ENCODE measurements around the gene SCAMP1. TPM values are rescaled to one million over a fixed set of nuclear protein-coding genes. Genes with fewer than 3 reads are reported as not detected.

The SCAMP1 gene
- total RNA-seq, 1 donor from 2014 or later: 21.9 TPM

GRCh38 chr5:78405829-78406750, 45.7 kb downstream of the SCAMP1 start:
- intact Hi-C loops (cut with DNase I): no loop called here
- TF ChIP-seq POLR2A (IDR thresholded peaks at IDR 0.05) (no peak), POLR2AphosphoS5 (IDR thresholded peaks at IDR 0.05; ENCODE audit: insufficient read depth in 1 of 2, low read depth in 1 of 2) (no peak)
- TF ChIP-seq, protein P1, sequence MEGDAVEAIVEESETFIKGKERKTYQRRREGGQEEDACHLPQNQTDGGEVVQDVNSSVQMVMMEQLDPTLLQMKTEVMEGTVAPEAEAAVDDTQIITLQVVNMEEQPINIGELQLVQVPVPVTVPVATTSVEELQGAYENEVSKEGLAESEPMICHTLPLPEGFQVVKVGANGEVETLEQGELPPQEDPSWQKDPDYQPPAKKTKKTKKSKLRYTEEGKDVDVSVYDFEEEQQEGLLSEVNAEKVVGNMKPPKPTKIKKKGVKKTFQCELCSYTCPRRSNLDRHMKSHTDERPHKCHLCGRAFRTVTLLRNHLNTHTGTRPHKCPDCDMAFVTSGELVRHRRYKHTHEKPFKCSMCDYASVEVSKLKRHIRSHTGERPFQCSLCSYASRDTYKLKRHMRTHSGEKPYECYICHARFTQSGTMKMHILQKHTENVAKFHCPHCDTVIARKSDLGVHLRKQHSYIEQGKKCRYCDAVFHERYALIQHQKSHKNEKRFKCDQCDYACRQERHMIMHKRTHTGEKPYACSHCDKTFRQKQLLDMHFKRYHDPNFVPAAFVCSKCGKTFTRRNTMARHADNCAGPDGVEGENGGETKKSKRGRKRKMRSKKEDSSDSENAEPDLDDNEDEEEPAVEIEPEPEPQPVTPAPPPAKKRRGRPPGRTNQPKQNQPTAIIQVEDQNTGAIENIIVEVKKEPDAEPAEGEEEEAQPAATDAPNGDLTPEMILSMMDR (IDR thresholded peaks at IDR 0.05): no peak
- no peak overlapping the region for H3K4me3 ChIP-seq
- peaks cover 20% of the 10 kb centered on the region for H3K4me1 ChIP-seq
- DNase-seq (ENCODE audit: extremely low spot score in 2 of 2): no peak
- no peaks in the 10 kb centered on the region for H3K9me3 ChIP-seq
- H3K36me3 ChIP-seq: no peaks in the 10 kb centered on the region
- no peaks in the 10 kb centered on the region for H3K27me3 ChIP-seq
- no peak overlapping the region for H3K27ac ChIP-seq

DNA sequence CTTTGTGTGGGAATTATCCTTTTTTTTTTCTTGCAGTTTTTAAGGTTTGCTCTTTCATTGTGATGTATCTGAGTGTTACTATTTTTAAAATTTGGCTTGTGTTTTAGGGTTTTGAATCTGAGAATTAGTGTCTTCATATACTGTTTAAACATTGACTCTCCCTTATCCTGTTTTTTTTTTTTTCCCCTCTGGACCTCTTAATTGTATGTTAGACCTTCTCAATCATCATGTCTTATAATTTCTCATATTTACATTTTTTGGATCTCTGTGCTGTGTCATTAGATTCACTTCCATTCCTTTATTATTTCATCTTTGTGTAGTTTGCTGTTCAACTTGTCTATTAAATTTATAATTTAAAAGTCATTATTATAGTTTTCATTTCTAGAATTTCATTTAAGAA, 47.0 kb downstream of the SCAMP1 start:
- TF ChIP-seq POLR2A (IDR thresholded peaks at IDR 0.05) (no peak), POLR2AphosphoS5 (IDR thresholded peaks at IDR 0.05; ENCODE audit: insufficient read depth in 1 of 2, low read depth in 1 of 2) (no peak)
- TF ChIP-seq, protein P1 (IDR thresholded peaks at IDR 0.05): no peak
- H3K9me3 ChIP-seq: no peaks in the 10 kb centered on the region
- peaks cover 20% of the 10 kb centered on the region for H3K4me1 ChIP-seq
- H3K4me3 ChIP-seq: no peak overlapping the region
- H3K27ac ChIP-seq: no peak overlapping the region
- no peak for DNase-seq (ENCODE audit: extremely low spot score in 2 of 2)
- intact Hi-C loops (cut with DNase I): no loop called here
- H3K36me3 ChIP-seq: no peaks in the 10 kb centered on the region
- H3K27me3 ChIP-seq: no peaks in the 10 kb centered on the region

DNA sequence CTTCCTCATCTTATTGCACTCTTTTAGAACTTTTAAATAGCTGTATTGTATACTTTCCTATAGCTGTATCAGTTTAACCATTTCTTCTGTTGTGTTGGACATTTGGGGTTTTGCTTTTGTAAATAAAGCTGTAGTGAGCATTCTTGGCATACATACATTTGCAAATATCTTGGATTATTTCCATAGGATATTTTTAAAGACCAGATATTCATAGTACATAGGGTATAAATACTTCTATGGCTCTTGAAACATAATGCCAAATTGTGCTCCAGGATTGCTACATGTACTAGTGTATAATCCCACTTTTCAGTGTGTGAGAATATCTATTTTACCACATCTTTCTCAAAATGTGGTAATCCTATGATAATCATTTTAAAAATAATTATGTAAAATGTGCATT, 51.2 kb downstream of the SCAMP1 start:
- Histone ChIP-seq H3K4me3 (no peak overlapping the region), H3K27ac (no peak overlapping the region), H3K9me3 (no peaks in the 10 kb centered on the region), H3K4me1 (peaks cover 4% of the 10 kb centered on the region), H3K27me3 (no peaks in the 10 kb centered on the region), H3K36me3 (peaks cover 0 to under 1% of the 10 kb centered on the region in 2 donors)
- intact Hi-C loops (cut with DNase I): no loop called here
- DNase-seq (ENCODE audit: extremely low spot score in 2 of 2): no peak
- TF ChIP-seq POLR2AphosphoS5 (IDR thresholded peaks at IDR 0.05; ENCODE audit: insufficient read depth in 1 of 2, low read depth in 1 of 2) (no peak), POLR2A (IDR thresholded peaks at IDR 0.05) (no peak)
- TF ChIP-seq, protein P1 (IDR thresholded peaks at IDR 0.05): no peak

GRCh38 chr5:78416677-78417425, 56.4 kb downstream of the SCAMP1 start:
- Histone ChIP-seq H3K4me1 (no peaks in the 10 kb centered on the region), H3K36me3 (peaks cover 0 to 11% of the 10 kb centered on the region in 2 donors), H3K27ac (no peak overlapping the region), H3K27me3 (no peaks in the 10 kb centered on the region), H3K9me3 (no peaks in the 10 kb centered on the region), H3K4me3 (no peak overlapping the region)
- intact Hi-C loops (cut with DNase I): no loop called here
- no peak for DNase-seq (ENCODE audit: extremely low spot score in 2 of 2)
- no peak for TF ChIP-seq POLR2AphosphoS5 (IDR thresholded peaks at IDR 0.05; ENCODE audit: insufficient read depth in 1 of 2, low read depth in 1 of 2)
- TF ChIP-seq, protein P1 (IDR thresholded peaks at IDR 0.05): no peak
- no peak for TF ChIP-seq POLR2A (IDR thresholded peaks at IDR 0.05)
